HepG2 (cell line): Measurements from ENCODE around the gene MUL1. TPM values are rescaled to one million over a fixed set of nuclear protein-coding genes. Genes with fewer than 3 reads are reported as not detected.
A peak's percentile ranks its signal among the peaks of the same experiment; 100 is the strongest.

Source experiments
- ATAC-seq: fragments of 200-7000 bp; cut with Tn5 transposase; 3 replicates; pipeline ENCODE4 v1.9.1; 2020; ENCODE audit warnings: mild to moderate bottlenecking, moderate library complexity
- BruUV-seq: library from RNA; stranded (reverse); fragments of 400-500 nt; replicated peaks from 2 replicates; lab custom pipeline; 2021; lab: Mats Ljungman, UMichigan
- CTCF ChIA-PET: fragments of 300-600 bp; formaldehyde crosslinking; extraction: SDS; loops from one replicate; lab custom pipeline; 2021; ENCODE audit warnings: low total read pairs, inconsistent platforms, low intra/inter-chr PET ratio; lab: Yijun Ruan, JAX
- POLR2A ChIA-PET: fragments of 350-600 bp; sonication (Branson Sonifier 250); formaldehyde crosslinking; loops from one replicate; lab custom pipeline; 2020; ENCODE audit warnings: antibody characterized with exemption, inconsistent platforms; lab: Yijun Ruan, JAX
- DNase-seq: peaks from one replicate; pipeline ENCODE4 v3.0.0-alpha.2; 2015; ENCODE audit warnings: low spot score
- FAIRE-seq: peaks from 3 replicates; lab custom pipeline; 2011; peaks lifted over from hg19 to GRCh38; lab: Jason Lieb, UNC
- H2AFZ ChIP-seq: one replicate; pipeline ENCODE4 v1.6.1; 2011; ENCODE audit warnings: low read length, inconsistent platforms
- H3K27ac ChIP-seq: fragments of 300-600 bp; 3 replicates; pipeline ENCODE4 v1.8.0; 2011; ENCODE audit warnings: mixed run types, mild to moderate bottlenecking, mixed read lengths, low read length, inconsistent platforms; ENCODE audit not compliant: insufficient read depth; ENCODE audit errors: extremely low read length
- H3K27me3 ChIP-seq, 2 experiments: fragments of 200-600 bp in 1 of 2; 2 replicates in 1 of 2; 3 replicates in 1 of 2; pipeline versions ENCODE4 v1.6.0 to v1.8.0; 2011; ENCODE audit warnings: low read length in 2 of 2, mild to moderate bottlenecking in 2 of 2, moderate library complexity in 2 of 2, inconsistent platforms in 1 of 2; ENCODE audit not compliant: insufficient read depth in 2 of 2, control insufficient read depth in 1 of 2
- H3K36me3 ChIP-seq, 2 experiments: fragments of 200-600 bp in 1 of 2; replicated peaks in 1 of 2; 2 replicates in 1 of 2; 3 replicates in 1 of 2; pipeline versions ENCODE4 v1.5.1 to v1.8.0; 2011; ENCODE audit warnings: low read length in 2 of 2, inconsistent platforms in 1 of 2; ENCODE audit not compliant: insufficient read depth in 2 of 2, control insufficient read depth in 1 of 2
- H3K4me1 ChIP-seq: 2 replicates; pipeline ENCODE4 v1.5.1; 2012; ENCODE audit warnings: low read length, inconsistent platforms; ENCODE audit not compliant: insufficient read depth
- H3K4me2 ChIP-seq: 2 replicates; pipeline ENCODE4 v1.6.0; 2011; ENCODE audit warnings: low read depth, low read length, inconsistent platforms
- H3K4me3 ChIP-seq, 3 experiments: fragments of 200-600 bp in 1 of 3; sonication (generic), shearing (Covaris generic) in 1 of 3; replicated peaks in 1 of 3; 2 replicates each; pipeline ENCODE4 v1.5.1; 2011 to 2016; ENCODE audit warnings: low read length in 3 of 3, inconsistent platforms in 2 of 3, low read depth in 2 of 3, mild to moderate bottlenecking in 2 of 3, control low read depth in 1 of 3, mixed read lengths in 1 of 3; ENCODE audit not compliant: insufficient read depth in 1 of 3
- H3K79me2 ChIP-seq: one replicate; pipeline ENCODE4 v1.6.1; 2011; ENCODE audit warnings: low read length, inconsistent platforms; ENCODE audit not compliant: insufficient read depth
- H3K9ac ChIP-seq: 2 replicates; pipeline ENCODE4 v1.6.0; 2011; ENCODE audit warnings: mild to moderate bottlenecking, low read depth, low read length, inconsistent platforms; ENCODE audit not compliant: insufficient read depth
- H3K9me3 ChIP-seq: 2 replicates; pipeline ENCODE4 v1.5.1; 2012; ENCODE audit warnings: mild to moderate bottlenecking, low read length
- H4K20me1 ChIP-seq: 2 replicates; pipeline ENCODE4 v1.6.0; 2011; ENCODE audit warnings: inconsistent platforms, mild to moderate bottlenecking, low read length, moderate library complexity; ENCODE audit not compliant: insufficient read depth
- CBX1 ChIP-seq: IDR thresholded peaks from one replicate; pipeline ENCODE4 v1.6.1; 2016; ENCODE audit warnings: antibody characterized with exemption, low read depth
- CHD4 ChIP-seq: fragments of 200-600 bp; sonication (generic); IDR thresholded peaks from 2 replicates; pipeline ENCODE4 v1.7.0; 2017; ENCODE audit warnings: mild to moderate bottlenecking, low read length, borderline replicate concordance
- ETV6 ChIP-seq: sonication (generic); formaldehyde crosslinking; conservative IDR thresholded peaks from 2 replicates; pipeline ENCODE4 v1.4.0; 2020; ENCODE audit warnings: missing genetic modification reagents
- GTF2F1 ChIP-seq: fragments of 150-350 bp; IDR thresholded peaks from 2 replicates; pipeline ENCODE4 v1.6.1; 2014; ENCODE audit warnings: low read length
- HNRNPLL ChIP-seq: fragments of 200-400 bp; formaldehyde crosslinking; IDR thresholded peaks from 2 replicates; pipeline ENCODE4 v1.6.1; 2017; ENCODE audit warnings: mild to moderate bottlenecking, low read depth, low read length; ENCODE audit not compliant: poor library complexity, severe bottlenecking
- KDM6A ChIP-seq: IDR thresholded peaks from 2 replicates; pipeline ENCODE4 v1.6.1; 2016; ENCODE audit warnings: low read depth
- MTA1 ChIP-seq: sonication (generic); formaldehyde crosslinking; IDR thresholded peaks from 2 replicates; pipeline ENCODE4 v1.4.0; 2020; ENCODE audit warnings: missing genetic modification reagents, mild to moderate bottlenecking, borderline replicate concordance
- MXD4 ChIP-seq: IDR thresholded peaks from 2 replicates; pipeline ENCODE4 v1.6.1; 2016; ENCODE audit warnings: mild to moderate bottlenecking, missing biosample characterization, missing genetic modification reagents
- SAFB2 ChIP-seq: sonication (generic); formaldehyde crosslinking; IDR thresholded peaks from 2 replicates; pipeline ENCODE4 v1.5.1; 2020; ENCODE audit warnings: missing genetic modification reagents, low read depth, mild to moderate bottlenecking, borderline replicate concordance
- SMARCE1 ChIP-seq: fragments of 450-650 bp; IDR thresholded peaks from 2 replicates; pipeline ENCODE4 v1.6.1; 2017; ENCODE audit warnings: borderline replicate concordance
- ZBTB42 ChIP-seq: sonication (generic); formaldehyde crosslinking; IDR thresholded peaks from 2 replicates; pipeline ENCODE4 v1.5.0; 2020; ENCODE audit warnings: mild to moderate bottlenecking, missing genetic modification reagents
- ZFP36L2 ChIP-seq: sonication (generic); formaldehyde crosslinking; IDR thresholded peaks from 2 replicates; pipeline ENCODE4 v1.4.0; 2020; ENCODE audit warnings: missing genetic modification reagents
- ZNF296 ChIP-seq: sonication (generic); formaldehyde crosslinking; conservative IDR thresholded peaks from 2 replicates; pipeline ENCODE4 v1.5.0; 2020; ENCODE audit warnings: mild to moderate bottlenecking, missing genetic modification reagents
- ZNF629 ChIP-seq: sonication (generic); formaldehyde crosslinking; conservative IDR thresholded peaks from 2 replicates; pipeline ENCODE4 v1.5.0; 2020; ENCODE audit warnings: missing genetic modification reagents
- ZSCAN9 ChIP-seq: IDR thresholded peaks from 2 replicates; pipeline ENCODE4 v1.6.1; 2016; ENCODE audit warnings: borderline replicate concordance
- WGBS: methylation state at CpG from one replicate; pipeline ENCODE4 v1.1.6; 2017; ENCODE audit warnings: low lambda C conversion rate; 5-methylcytosine and 5-hydroxymethylcytosine counted together
- in situ Hi-C: cut with HindIII; loops from 2 replicates; pipeline ENCODE4 v1.10.0; 2017; ENCODE audit warnings: low pct_unique_long_range_greater_than_20kb; ENCODE audit not compliant: extremely low pct_ligation_motif_present
- intact Hi-C: fragments of 100-400 bp; cut with micrococcal nuclease; formaldehyde crosslinking; loops from one replicate; pipeline ENCODE4 v1.10.0; 2022; ENCODE audit not compliant: unreplicated experiment
- polyA plus RNA-seq, 8 experiments: library from polyadenylated mRNA; depleted of rRNA in 3 of 8; stranded (reverse) in 7 of 8; unstranded in 1 of 8; fragments of >200 nt; fragmentation: Illumina TruSeq in 4 of 8; extraction: Trizol in 4 of 8; gene quantifications; 2 replicates each; pipeline versions ENCODE4 v1.2.1 to v1.2.3, GENCODE V29; 2011 to 2016; ENCODE audit warnings: low read depth in 4 of 8, missing spikeins in 1 of 8, mixed read lengths in 1 of 8; ENCODE audit not compliant: insufficient read depth in 1 of 8
- total RNA-seq, 5 experiments: library from RNA; depleted of rRNA; stranded (reverse); fragments of >200 nt; fragmentation: Illumina TruSeq; extraction: Trizol; gene quantifications; 2 replicates each; pipeline ENCODE4 v1.2.3, GENCODE V29; 2016; ENCODE audit warnings: low read depth in 1 of 5
- TF ChIP-seq, protein P1 (sequence below): sonication (generic); formaldehyde crosslinking; IDR thresholded peaks from 2 replicates; pipeline ENCODE4; 2020; ENCODE audit warnings: missing genetic modification reagents, mild to moderate bottlenecking, borderline replicate concordance

The MUL1 gene
- total and polyA plus RNA-seq, 2 of the 13 experiments (the other 11 are each of a cell fraction or from before 2014, with no cell fraction given) = 21.5 to 26.5 TPM

DNA sequence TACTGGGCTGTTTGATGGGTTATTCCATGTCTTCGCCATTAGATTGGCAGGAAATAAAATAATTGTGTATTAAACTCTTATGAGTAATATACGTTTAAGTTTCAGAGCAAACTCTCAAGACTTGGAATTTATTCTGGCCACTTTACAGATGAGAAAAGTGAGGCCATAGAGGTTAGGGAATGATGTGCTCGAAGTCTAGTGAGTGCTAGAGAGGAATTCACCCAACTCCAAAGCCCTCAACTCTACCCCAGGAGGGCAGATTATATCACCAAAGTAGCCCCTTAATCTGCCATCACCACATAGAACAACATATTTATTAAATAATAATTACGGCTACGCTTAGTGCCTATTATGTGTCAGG, 440 bp upstream of the MUL1 start:
- intact Hi-C loops (no loop called here), in situ Hi-C loops (no loop called here)
- TSS peak; percentile 87 for BruUV-seq
- TF ChIP-seq ZBTB42 (CRISPR knock-in tag) = no peak
- no peak for TF ChIP-seq CBX1
- no peak for TF ChIP-seq GTF2F1
- no peak for TF ChIP-seq ZFP36L2 (CRISPR knock-in tag)
- TF ChIP-seq SAFB2 (CRISPR knock-in tag) = no peak
- no peak for TF ChIP-seq ZNF296 (CRISPR knock-in tag)
- TF ChIP-seq HNRNPLL = no peak
- no peak for TF ChIP-seq MXD4 (CRISPR knock-in tag)
- TF ChIP-seq ETV6 (CRISPR knock-in tag) = 0 out of 2 replicates have a peak, but pooled peaks have one; percentile 7
- no peak for TF ChIP-seq KDM6A
- TF ChIP-seq, protein P1, sequence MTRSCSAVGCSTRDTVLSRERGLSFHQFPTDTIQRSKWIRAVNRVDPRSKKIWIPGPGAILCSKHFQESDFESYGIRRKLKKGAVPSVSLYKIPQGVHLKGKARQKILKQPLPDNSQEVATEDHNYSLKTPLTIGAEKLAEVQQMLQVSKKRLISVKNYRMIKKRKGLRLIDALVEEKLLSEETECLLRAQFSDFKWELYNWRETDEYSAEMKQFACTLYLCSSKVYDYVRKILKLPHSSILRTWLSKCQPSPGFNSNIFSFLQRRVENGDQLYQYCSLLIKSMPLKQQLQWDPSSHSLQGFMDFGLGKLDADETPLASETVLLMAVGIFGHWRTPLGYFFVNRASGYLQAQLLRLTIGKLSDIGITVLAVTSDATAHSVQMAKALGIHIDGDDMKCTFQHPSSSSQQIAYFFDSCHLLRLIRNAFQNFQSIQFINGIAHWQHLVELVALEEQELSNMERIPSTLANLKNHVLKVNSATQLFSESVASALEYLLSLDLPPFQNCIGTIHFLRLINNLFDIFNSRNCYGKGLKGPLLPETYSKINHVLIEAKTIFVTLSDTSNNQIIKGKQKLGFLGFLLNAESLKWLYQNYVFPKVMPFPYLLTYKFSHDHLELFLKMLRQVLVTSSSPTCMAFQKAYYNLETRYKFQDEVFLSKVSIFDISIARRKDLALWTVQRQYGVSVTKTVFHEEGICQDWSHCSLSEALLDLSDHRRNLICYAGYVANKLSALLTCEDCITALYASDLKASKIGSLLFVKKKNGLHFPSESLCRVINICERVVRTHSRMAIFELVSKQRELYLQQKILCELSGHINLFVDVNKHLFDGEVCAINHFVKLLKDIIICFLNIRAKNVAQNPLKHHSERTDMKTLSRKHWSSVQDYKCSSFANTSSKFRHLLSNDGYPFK (CRISPR knock-in tag) = no peak
- TF ChIP-seq MTA1 = no peak
- no peak for TF ChIP-seq ZSCAN9 (CRISPR knock-in tag)
- TF ChIP-seq CHD4 = 0 out of 2 replicates have a peak, but pooled peaks have one; percentile 44
- TF ChIP-seq SMARCE1 = no peak
- peak; percentile 64; the same call in 1 of the 2 replicates for TF ChIP-seq ZNF629 (CRISPR knock-in tag)
- ATAC-seq (no peak), FAIRE-seq (no peak), DNase-seq (no peak)
- Histone ChIP-seq H3K27me3 (peaks cover 1 to 16% of the 10 kb centered on the region in 2 experiments; a peak in 3 of 5 replicates), H3K4me3 (peak overlapping the region; percentile 74 to 96 (median 89)), H3K36me3 (peaks cover 3 to 8% of the 10 kb centered on the region in 2 experiments; a peak in 3 of 5 replicates), H2AFZ (peak overlapping the region; percentile 68), H3K9ac (peak overlapping the region; percentile 86), H3K4me2 (peak overlapping the region; percentile 87), H3K27ac (peak overlapping the region; percentile 71), H3K4me1 (peaks cover 21% of the 10 kb centered on the region), H3K9me3 (no peaks in the 10 kb centered on the region), H4K20me1 (no peaks in the 10 kb centered on the region), H3K79me2 (peaks cover 35% of the 10 kb centered on the region)
- WGBS = 58% methylated on average over 5 of the region's 5 CpGs
- ChIA-PET POLR2A (interaction anchor here (0.9 to 2.1 kb wide), 8 partner anchors 9 to 126 kb away, joined by 3 to 12 read pairs (median 4); partner anchors contain the start of genes CAMK2N1 and FAM43B), CTCF (no interaction called here)
